Measurements from ENCODE around the gene CCR3.

Gene CCR3

DNA sequence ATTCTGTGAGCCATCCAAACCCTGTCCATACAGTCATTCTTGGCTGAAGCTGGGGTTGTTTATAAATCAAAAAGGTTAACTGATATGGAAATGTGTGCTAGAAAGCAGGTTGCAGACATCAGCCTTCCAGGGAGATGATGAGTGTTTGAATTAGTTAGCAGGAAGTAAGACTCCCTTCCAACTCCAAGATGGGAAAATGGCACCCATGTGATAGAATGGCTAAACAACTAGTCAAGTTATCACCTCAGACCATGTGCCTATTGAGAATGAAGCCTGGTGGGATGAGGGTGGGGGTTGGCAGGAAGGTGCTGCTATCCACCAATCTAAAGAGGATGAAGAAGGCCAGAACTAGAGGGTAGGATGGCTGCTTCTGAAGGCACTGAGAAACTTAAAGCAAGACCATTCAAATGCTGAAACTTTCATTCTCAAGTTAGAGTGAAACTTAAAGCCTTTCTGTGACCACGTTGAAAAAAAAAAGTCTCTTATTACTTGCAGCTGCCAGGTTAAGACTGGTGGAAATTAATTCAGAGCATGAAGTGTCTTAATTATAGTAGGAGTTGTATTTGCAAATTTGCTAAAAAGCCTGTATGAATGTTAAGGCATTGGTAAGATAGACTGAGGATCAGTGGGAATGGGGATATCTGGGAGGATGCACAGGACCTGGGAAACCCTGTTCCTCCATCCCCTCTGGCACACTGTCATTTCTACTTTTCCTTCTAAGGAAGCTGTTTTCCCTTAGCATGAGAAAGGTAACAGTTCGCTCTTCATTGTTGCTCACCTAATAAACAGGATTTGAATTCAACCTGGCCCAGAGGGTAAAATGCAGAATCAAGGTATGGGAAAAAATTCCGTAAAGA, 36.8 kb downstream of the CCR3 start:
- TF ChIP-seq, protein P1, sequence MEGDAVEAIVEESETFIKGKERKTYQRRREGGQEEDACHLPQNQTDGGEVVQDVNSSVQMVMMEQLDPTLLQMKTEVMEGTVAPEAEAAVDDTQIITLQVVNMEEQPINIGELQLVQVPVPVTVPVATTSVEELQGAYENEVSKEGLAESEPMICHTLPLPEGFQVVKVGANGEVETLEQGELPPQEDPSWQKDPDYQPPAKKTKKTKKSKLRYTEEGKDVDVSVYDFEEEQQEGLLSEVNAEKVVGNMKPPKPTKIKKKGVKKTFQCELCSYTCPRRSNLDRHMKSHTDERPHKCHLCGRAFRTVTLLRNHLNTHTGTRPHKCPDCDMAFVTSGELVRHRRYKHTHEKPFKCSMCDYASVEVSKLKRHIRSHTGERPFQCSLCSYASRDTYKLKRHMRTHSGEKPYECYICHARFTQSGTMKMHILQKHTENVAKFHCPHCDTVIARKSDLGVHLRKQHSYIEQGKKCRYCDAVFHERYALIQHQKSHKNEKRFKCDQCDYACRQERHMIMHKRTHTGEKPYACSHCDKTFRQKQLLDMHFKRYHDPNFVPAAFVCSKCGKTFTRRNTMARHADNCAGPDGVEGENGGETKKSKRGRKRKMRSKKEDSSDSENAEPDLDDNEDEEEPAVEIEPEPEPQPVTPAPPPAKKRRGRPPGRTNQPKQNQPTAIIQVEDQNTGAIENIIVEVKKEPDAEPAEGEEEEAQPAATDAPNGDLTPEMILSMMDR (IDR thresholded peaks at IDR 0.05; ENCODE audit: unreplicated experiment in 3 of 3) = no peak
- Mint-ChIP-seq H3K9me3 (peaks cover 29% of the 10 kb centered on the region), H3K4me3 (no peak overlapping the region), H3K36me3 (ENCODE audit: low read depth) (no peaks in the 10 kb centered on the region), H3K27ac (no peak overlapping the region), H3K4me1 (no peaks in the 10 kb centered on the region), H3K27me3 (ENCODE audit: low read depth) (peaks cover 14% of the 10 kb centered on the region)

DNA sequence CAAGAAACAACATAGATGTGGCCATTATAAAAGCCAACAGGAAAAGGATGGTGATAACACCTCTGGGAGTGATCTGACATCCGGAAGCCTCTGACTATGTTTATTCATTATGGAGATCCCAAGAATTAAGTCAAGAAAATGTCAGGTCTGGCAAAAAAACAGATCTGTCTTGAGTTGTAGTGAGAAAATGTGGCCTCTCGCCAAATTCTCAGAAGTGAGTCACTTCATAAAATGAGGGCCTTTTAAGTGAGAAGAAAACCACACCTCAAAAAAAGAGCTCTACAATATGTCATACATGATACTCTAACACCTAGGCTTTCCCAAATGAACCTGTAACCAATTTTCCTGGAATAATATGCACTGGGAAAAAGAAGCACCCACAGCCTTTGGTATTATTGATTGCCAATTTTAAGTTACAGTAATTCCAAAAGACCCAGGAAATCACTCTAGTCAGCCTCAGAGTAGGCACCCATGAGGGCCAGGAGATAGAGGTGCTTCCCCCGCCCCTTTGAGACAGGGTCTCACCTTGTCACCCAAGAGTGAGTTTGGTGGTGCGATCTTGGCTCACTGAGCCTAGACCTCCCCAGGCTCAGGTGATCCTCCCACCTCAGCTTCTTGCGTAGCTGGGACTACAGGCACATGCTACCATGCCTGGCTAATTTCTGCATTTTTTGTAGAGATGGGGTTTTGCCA, 38.0 kb downstream of the CCR3 start:
- Mint-ChIP-seq H3K4me3 (no peak overlapping the region), H3K4me1 (no peaks in the 10 kb centered on the region), H3K36me3 (ENCODE audit: low read depth) (no peaks in the 10 kb centered on the region), H3K27ac (no peak overlapping the region), H3K9me3 (peaks cover 27% of the 10 kb centered on the region), H3K27me3 (ENCODE audit: low read depth) (peaks cover 10% of the 10 kb centered on the region)
- TF ChIP-seq, protein P1 (IDR thresholded peaks at IDR 0.05; ENCODE audit: unreplicated experiment in 3 of 3) = no peak

DNA sequence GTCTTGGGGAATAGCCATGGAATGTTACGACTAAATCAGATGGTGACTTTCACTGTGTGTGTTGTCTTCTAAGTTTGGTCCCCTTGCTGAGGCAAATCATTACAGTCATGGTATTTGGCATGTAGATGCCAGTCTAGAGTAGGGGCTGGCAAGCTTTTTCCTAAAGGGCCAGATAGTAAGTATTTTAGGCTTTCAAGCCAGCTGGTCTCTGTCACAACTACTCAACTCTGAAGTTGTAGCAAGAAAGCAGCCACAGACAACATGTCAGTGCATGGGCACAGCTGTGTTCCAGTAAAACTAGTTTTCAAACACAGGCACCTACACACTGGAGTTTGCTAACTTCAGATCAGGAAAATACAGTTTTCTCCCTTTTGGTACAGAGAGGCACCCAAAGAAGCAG, 39.3 kb downstream of the CCR3 start:
- no peak overlapping the region for H3K4me3 Mint-ChIP-seq
- TF ChIP-seq, protein P1 (IDR thresholded peaks at IDR 0.05; ENCODE audit: unreplicated experiment in 3 of 3) = no peak
- H3K27me3 Mint-ChIP-seq (ENCODE audit: low read depth) = peaks cover 3% of the 10 kb centered on the region
- no peak overlapping the region for H3K27ac Mint-ChIP-seq
- no peaks in the 10 kb centered on the region for H3K4me1 Mint-ChIP-seq
- peaks cover 24% of the 10 kb centered on the region for H3K9me3 Mint-ChIP-seq
- H3K36me3 Mint-ChIP-seq (ENCODE audit: low read depth) = no peaks in the 10 kb centered on the region

DNA sequence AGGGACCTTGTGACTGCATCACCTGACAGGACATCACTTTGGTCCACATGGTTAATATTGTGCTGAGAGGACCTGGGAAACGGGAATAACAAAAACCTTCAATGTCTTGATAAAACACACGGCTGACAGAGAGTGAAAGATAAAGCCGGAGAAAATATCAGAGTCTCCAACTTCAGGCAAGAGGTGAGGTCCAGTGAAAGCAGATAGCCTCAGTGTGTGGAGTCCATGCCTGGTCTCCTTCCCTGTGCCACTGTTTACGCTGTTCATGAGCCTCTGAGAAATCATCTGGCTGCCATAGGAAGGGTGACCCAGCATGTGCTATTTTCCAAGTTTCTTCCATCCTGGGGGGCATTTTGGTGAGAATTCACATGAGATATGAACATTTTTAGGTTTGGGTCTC, 39.8 kb downstream of the CCR3 start:
- Mint-ChIP-seq H3K27ac (no peak overlapping the region), H3K27me3 (ENCODE audit: low read depth) (no peaks in the 10 kb centered on the region), H3K9me3 (peaks cover 24% of the 10 kb centered on the region), H3K36me3 (ENCODE audit: low read depth) (no peaks in the 10 kb centered on the region), H3K4me3 (no peak overlapping the region), H3K4me1 (no peaks in the 10 kb centered on the region)
- TF ChIP-seq, protein P1 (IDR thresholded peaks at IDR 0.05; ENCODE audit: unreplicated experiment in 3 of 3) = no peak

DNA sequence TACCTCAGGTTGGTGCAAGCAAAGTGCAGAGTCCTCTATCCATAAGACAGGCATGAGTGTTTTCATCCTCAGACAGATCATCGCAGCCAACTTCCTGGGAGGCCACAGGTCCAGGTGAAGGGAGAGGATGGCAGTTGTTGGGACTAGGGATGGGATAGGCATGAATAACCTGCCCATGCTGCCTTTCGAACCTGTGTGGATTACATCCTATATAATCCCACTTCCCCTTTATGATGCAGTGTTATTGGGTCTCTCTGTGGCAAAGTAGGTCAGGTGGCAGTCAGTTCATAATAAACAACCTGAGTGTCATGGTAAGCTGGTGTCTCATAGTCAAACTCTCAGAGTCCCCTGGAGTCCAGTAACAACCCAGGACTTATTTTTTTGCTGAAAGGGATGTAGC, 40.4 kb downstream of the CCR3 start:
- no peak overlapping the region for H3K27ac Mint-ChIP-seq
- TF ChIP-seq, protein P1 (IDR thresholded peaks at IDR 0.05; ENCODE audit: unreplicated experiment in 3 of 3) = no peak
- no peaks in the 10 kb centered on the region for H3K27me3 Mint-ChIP-seq (ENCODE audit: low read depth)
- H3K36me3 Mint-ChIP-seq (ENCODE audit: low read depth) = no peaks in the 10 kb centered on the region
- no peaks in the 10 kb centered on the region for H3K4me1 Mint-ChIP-seq
- peaks cover 20% of the 10 kb centered on the region for H3K9me3 Mint-ChIP-seq
- no peak overlapping the region for H3K4me3 Mint-ChIP-seq

Measured in nephron (organoid).